DMS153 treated with DMSO at 0.1 percent for 48 hours (cell line): ENCODE results near the gene AZU1.
A peak's percentile ranks its signal among the peaks of the same experiment; 100 is the strongest.

Source experiments
- DNase-seq: peaks from one replicate; lab custom pipeline; 2025; ENCODE audit not compliant: unreplicated experiment; lab: John Stamatoyannopoulos, UW

Gene AZU1

GRCh38 chr19:827710-828321 is at the start of gene AZU1:
AZU1 (plus strand) TSS chr19:827837; CDS start chr19:827847, 10 bp downstream.
- no peak for DNase-seq

- no peak for DNase-seq
Observed at GRCh38 chr19:778910-779653, 48.6 kb upstream of the AZU1 start.

GRCh38 chr19:780935-781334 is 46.7 kb upstream of the AZU1 start:
- no peak for DNase-seq

GRCh38 chr19:781800-782184 is 45.8 kb upstream of the AZU1 start:
- DNase-seq, result no peak

GRCh38 chr19:782185-782877 is 45.3 kb upstream of the AZU1 start:
- DNase-seq, result no peak

- DNase-seq, result no peak
Observed at GRCh38 chr19:782878-783668, 44.6 kb upstream of the AZU1 start.

- DNase-seq, result no peak
Observed at GRCh38 chr19:784541-784940, 43.1 kb upstream of the AZU1 start.

- no peak for DNase-seq
Observed at GRCh38 chr19:787536-787935, 40.1 kb upstream of the AZU1 start.

- DNase-seq, result no peak
Observed at GRCh38 chr19:788686-788982, 39.0 kb upstream of the AZU1 start.

- peak; percentile 22 for DNase-seq
Observed at GRCh38 chr19:788983-789700, 38.5 kb upstream of the AZU1 start.

GRCh38 chr19:789701-790060 is 38.0 kb upstream of the AZU1 start:
- DNase-seq, result no peak

- DNase-seq, result no peak
Observed at GRCh38 chr19:791007-791566, 36.5 kb upstream of the AZU1 start.

GRCh38 chr19:791567-792305 is 35.9 kb upstream of the AZU1 start:
- DNase-seq, result no peak

GRCh38 chr19:792306-792885 is 35.2 kb upstream of the AZU1 start:
- no peak for DNase-seq

- no peak for DNase-seq
Observed at GRCh38 chr19:793806-794205, 33.8 kb upstream of the AZU1 start.

- no peak for DNase-seq
Observed at GRCh38 chr19:795073-795611, 32.5 kb upstream of the AZU1 start.

- no peak for DNase-seq
Observed at GRCh38 chr19:795691-796581, 31.7 kb upstream of the AZU1 start.
